Amniotic stem cell (primary cell): Measurements from ENCODE around the gene GYPE.
"Not testable (repeated sequence)": the region's sequence is repeated elsewhere in the genome, so short reads cannot be mapped to it uniquely, and the experiment has no call there.

Experiments
- DNase-seq: peaks from one replicate; lab custom pipeline; 2025; lab: John Stamatoyannopoulos, UW

Gene GYPE

GRCh38 chr4:143905440-143905839, at the start of gene GYPE:
Gene GYPE (minus strand): TSS chr4:143905559. CDS start chr4:143905507, 52 bp downstream.
- not testable (repeated sequence) for DNase-seq

- not testable (repeated sequence) for DNase-seq
Measured at GRCh38 chr4:143951458-143951972, 46.2 kb upstream of the GYPE start.

DNA sequence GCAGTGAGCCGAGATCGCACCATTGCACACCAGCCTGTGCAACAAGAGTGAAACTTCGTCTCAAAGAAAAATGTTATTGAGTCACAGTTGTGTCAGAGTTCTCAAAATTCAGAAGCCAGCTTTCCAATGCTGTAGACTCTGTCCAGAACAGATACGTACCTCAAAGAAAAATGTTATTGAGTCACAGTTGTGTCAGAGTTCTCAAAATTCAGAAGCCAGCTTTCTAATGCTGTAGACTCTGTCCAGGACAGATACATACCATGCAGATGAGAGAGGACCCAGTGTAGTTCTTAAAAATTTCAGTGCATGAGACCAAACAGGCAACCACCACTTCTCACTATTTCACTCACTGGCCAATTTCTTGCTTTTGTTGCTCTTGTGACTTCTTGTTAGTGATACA, 45.6 kb upstream of the GYPE start:
- DNase-seq = not testable (repeated sequence)

- not testable (repeated sequence) for DNase-seq
Measured at GRCh38 chr4:143950185-143950584, 44.8 kb upstream of the GYPE start.

- DNase-seq = not testable (repeated sequence)
Measured at GRCh38 chr4:143947493-143947892, 42.1 kb upstream of the GYPE start.

DNA sequence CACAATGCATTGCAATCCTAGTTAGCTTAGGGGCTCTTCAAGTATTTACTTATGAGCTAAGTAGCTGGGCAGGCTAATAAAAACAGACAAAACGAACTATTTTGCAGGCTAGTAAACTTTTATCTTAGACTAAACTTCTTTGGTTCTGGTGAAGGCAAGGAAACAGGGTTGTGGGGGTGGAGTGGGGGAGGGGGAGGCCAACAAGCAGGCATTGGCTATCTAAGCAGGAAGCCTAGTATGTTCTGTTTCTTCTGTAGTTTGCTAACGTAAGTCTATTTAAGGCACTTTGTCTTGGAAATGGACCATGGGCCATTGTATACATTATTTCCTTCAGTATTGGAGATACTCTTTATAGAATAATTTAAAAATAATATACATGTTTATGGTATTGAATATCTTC, 35.3 kb upstream of the GYPE start:
- DNase-seq = not testable (repeated sequence)

DNA sequence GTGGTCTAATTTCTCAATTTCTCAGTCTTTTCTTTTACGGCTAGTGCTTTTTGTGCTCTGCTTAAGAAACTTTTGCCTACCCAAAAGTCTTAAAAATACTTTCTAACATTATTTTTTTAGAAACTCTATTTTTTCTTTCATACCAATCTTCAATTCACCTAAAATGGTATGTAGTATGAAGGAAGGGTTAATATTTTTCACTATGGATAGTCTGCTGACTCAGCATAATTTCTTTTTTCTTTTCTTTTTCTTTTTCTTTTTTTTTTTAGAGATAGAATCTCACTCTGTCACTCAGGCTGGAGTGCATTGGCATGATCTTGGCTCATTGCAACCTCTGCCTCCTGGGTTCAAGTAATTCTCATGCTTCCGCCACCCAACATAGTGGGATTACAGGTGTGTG, 34.2 kb upstream of the GYPE start:
- DNase-seq = no peak

- not testable (repeated sequence) for DNase-seq
Measured at GRCh38 chr4:143938890-143939289, 33.5 kb upstream of the GYPE start.

DNA sequence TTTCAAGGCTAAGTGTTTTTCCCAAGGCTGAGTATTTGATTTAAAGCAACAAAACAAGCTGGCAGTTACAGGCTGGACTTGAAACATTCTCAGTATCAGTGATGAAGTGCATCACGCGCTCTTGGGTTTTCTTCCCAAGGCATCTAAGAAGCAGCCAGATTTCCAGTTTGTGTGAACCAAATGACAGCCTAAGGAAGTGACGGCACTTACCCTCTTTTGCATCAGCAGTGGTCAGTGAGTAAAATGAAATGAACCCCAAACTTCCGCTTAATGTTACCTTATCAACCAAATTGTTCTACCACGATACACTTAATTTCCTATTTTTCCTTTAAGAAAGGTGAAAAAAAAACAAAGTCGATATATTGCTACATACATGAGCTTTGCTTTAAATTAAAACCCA, 15.8 kb upstream of the GYPE start:
- no peak for DNase-seq

GRCh38 chr4:143916485-143916884, 11.1 kb upstream of the GYPE start:
- DNase-seq = not testable (repeated sequence)

GRCh38 chr4:143912478-143912877, 7.1 kb upstream of the GYPE start:
- DNase-seq = not testable (repeated sequence)

DNA sequence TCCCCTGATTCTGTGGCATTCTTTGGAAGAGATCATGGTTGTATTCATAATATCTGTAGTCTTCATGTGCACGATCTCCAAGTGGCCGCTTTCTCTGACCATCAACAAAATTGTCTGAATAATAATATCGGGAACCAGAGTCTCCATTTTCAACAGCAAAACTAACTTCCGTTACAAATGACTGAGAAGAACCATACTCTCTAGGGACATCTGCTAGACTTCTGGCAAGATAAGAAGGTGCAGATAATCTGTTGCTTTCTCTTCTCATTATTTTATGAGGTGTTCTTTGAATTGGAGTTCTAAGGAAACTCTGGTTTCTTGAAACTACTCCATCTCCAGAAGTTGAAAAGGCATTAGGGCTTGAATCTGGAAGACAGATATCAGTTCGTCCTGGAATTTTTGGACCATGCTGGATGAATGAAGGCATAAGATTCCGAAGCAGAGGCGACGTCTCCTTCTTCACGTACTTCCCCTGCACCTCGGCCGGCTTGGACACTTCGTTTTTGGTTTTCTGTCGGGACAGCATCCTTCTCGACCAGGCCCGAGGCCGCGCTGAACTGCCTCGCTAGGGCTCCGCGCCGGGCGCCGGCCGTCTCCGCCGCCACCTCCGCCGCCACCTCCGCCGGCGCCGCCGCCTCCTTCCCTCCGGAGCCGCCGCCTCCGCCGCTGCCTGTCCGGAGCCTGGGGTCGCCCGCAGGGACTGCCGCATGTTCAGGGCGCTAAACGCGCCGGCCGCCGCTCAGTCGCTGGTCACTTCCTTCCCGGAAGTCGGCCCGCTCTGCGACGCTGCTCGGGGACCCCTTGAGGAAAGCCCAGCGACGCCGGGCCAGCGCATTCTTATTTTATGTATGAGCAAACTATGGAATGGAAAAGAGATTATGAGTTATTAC, 6.4 kb upstream of the GYPE start:
- DNase-seq = not testable (repeated sequence)

- DNase-seq = not testable (repeated sequence)
Measured at GRCh38 chr4:143910906-143911305, 5.5 kb upstream of the GYPE start.

- DNase-seq = peak; percentile 7
Measured at GRCh38 chr4:143907811-143908210, 2.5 kb upstream of the GYPE start.

DNA sequence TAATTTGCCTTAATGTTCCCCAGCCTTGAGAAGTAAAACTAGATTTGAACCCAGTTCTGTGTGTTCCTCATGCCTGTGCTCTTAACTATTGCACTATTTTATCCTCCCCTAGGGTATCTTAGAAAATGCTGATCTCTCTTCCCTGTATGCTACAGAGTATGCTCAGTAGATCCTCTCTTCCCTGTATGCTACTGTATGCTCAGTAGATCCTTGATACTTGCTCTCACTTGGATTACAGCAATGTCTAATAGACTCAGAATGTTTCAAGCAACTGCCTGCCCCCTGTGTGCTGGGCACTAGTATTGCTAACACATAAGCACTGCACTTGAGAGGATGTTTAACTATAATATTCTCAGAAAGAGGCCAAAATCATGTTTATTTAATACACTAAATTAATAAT, 928 bp downstream of the GYPE start:
- not testable (repeated sequence) for DNase-seq

DNA sequence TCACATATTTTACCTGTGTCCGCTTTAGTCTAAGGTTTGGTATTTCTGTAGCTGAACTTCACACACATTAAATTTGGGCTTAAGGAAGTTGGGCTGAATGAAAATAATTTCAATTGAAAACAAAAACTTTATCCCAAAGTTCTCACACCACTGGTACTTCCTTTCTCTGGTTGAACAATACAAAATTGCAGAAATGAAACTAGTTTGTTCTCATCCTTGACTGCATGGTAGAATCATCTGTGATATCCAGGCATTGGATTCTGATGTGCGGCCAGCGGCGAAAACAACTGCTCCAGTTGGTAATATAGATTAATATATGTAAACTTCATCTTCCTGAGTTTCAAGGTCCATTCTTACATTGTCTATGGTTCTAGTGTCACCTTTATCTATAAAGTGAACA, 15.0 kb downstream of the GYPE start:
- DNase-seq = not testable (repeated sequence)

DNA sequence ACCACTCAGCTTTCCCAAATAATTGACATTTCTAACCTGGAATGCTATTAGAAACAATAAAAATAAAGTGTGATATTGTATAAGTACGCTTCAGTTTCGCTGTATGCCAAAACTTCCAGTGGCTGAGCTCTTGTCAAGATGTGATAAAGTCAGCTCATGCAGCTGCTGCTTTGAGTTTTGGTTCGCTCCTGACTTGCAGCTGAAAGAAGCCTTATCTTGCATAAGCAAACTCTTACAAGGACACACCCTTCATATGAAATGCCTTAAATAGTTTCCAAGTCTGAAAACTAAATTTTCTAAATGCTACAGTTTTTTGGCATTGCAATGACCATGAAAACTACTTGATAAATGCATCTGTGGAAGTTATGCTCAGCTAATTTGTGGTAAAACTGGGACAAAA, 17.2 kb downstream of the GYPE start:
- not testable (repeated sequence) for DNase-seq

DNA sequence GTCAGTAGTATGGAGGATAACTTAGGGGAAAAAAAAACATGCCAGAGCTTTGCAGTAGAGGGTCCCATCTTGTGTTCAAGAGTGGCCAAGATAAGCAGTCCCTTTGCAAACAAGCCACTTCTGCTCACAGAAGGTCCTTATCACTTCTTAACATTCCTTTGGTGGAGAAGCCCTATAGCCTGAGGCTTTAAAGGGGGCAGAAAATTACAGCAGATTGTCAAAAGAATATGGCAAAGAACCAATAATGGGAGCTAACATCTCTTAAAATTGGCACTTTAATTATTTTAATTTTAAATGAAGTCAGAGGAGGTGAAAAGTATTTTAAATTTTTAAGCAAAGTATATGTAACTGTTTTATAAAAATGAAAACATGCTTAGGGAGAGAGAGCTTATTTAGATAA, 20.4 kb downstream of the GYPE start:
- DNase-seq = not testable (repeated sequence)

GRCh38 chr4:143883529-143883928, 21.8 kb downstream of the GYPE start:
- DNase-seq = no peak

GRCh38 chr4:143882892-143883291, 22.5 kb downstream of the GYPE start:
- no peak for DNase-seq

GRCh38 chr4:143879561-143879960, 25.8 kb downstream of the GYPE start:
- not testable (repeated sequence) for DNase-seq

GRCh38 chr4:143875357-143875756, 30.0 kb downstream of the GYPE start:
- not testable (repeated sequence) for DNase-seq

GRCh38 chr4:143870523-143871268, 34.7 kb downstream of the GYPE start:
- not testable (repeated sequence) for DNase-seq
